RWPE1 (cell line): ENCODE results near the gene GMIP.

Experiments used
- CTCF ChIA-PET: fragments of 350-600 bp; sonication (Branson Sonifier 250); formaldehyde crosslinking; extraction: SDS; loops from one replicate; lab custom pipeline; 2021; lab: Yijun Ruan, JAX
- POLR2A ChIA-PET: fragments of 400-600 bp; formaldehyde crosslinking; extraction: SDS; loops from one replicate; lab custom pipeline; 2020; ENCODE audit warnings: antibody characterized with exemption; ENCODE audit not compliant: low non-redundant PET; lab: Yijun Ruan, JAX
- DNase-seq: peaks from one replicate; pipeline ENCODE4 v3.0.0; 2012; ENCODE audit warnings: low spot score
- H3K27ac ChIP-seq: fragments of 450-650 bp; 2 replicates; pipeline ENCODE4 v1.5.1; 2017
- CTCF ChIP-seq: fragments of 450-650 bp; conservative IDR thresholded peaks from 2 replicates; pipeline ENCODE4 v1.5.1; 2017; ENCODE audit warnings: low read depth, mild to moderate bottlenecking

The GMIP gene

GRCh38 chr19:19663256-19664120 lies 20.0 kb upstream of the GMIP start, which contains the start of gene ATP13A1:
Gene ATP13A1 (minus strand): TSS chr19:19663676. CDS start chr19:19663666, 10 bp downstream.
- ChIA-PET CTCF (interaction anchor here (0.6 to 0.7 kb wide), 2 partner anchors 132 to 1386 kb away, joined by 4 to 6 read pairs; no protein-coding TSS in a partner anchor), POLR2A (interaction anchor here (0.5 to 1.2 kb wide), 2 partner anchors 11 to 113 kb away, joined by 3 to 4 read pairs; no protein-coding TSS in a partner anchor)
- peak; percentile 89 for DNase-seq
- no peak; the same call in 1 of the 2 replicates for TF ChIP-seq CTCF
- peak within 1 kb of the TSS; percentile 93 for H3K27ac ChIP-seq

GRCh38 chr19:19662871-19663255 lies 19.4 kb upstream of the GMIP start:
- no peak for TF ChIP-seq CTCF
- POLR2A ChIA-PET: interaction anchor here (1.2 kb wide), 1 partner anchor 114 kb away, joined by 3 read pairs; no protein-coding TSS in a partner anchor
- DNase-seq: no peak
- peak overlapping the region; percentile 93 for H3K27ac ChIP-seq
- CTCF ChIA-PET: interaction anchor here (0.6 to 0.7 kb wide), 2 partner anchors 131 to 143 kb away, joined by 3 to 4 read pairs; no protein-coding TSS in a partner anchor

GRCh38 chr19:19662344-19662743 lies 18.9 kb upstream of the GMIP start:
- 0 out of 2 replicates have a peak overlapping the region, but pooled peaks have one; percentile 33 for H3K27ac ChIP-seq
- DNase-seq: no peak
- ChIA-PET CTCF (interaction anchor here (0.6 to 1.2 kb wide), 3 partner anchors 19 to 142 kb away, joined by 3 to 4 read pairs (median 3); partner anchors contain the start of gene GMIP), POLR2A (no interaction called here)
- TF ChIP-seq CTCF: no peak

- H3K27ac ChIP-seq: peak overlapping the region; percentile 10
- POLR2A ChIA-PET: no interaction called here
- no peak for TF ChIP-seq CTCF
- no peak for DNase-seq
- CTCF ChIA-PET: interaction anchor here (1.2 kb wide), 1 partner anchor 18 kb away, joined by 3 read pairs; the partner anchor contains the start of gene GMIP
Measured at GRCh38 chr19:19661675-19662251, 18.3 kb upstream of the GMIP start.

GRCh38 chr19:19661141-19661674 lies 17.8 kb upstream of the GMIP start:
- ChIA-PET CTCF (interaction anchor here (1.2 kb wide), 1 partner anchor 18 kb away, joined by 3 read pairs; the partner anchor contains the start of gene GMIP), POLR2A (no interaction called here)
- TF ChIP-seq CTCF: no peak
- no peak for DNase-seq
- peak overlapping the region; percentile 10 for H3K27ac ChIP-seq
